Measurements from ENCODE around the gene MEIS1. TPM values are rescaled to one million over a fixed set of nuclear protein-coding genes. Genes with fewer than 3 reads are reported as not detected.
A peak's percentile ranks its signal among the peaks of the same experiment; 100 is the strongest.

The MEIS1 gene
- total RNA-seq, 3 donors from 2014 or later, result 23.2 to 196 (median 33.4) TPM

DNA sequence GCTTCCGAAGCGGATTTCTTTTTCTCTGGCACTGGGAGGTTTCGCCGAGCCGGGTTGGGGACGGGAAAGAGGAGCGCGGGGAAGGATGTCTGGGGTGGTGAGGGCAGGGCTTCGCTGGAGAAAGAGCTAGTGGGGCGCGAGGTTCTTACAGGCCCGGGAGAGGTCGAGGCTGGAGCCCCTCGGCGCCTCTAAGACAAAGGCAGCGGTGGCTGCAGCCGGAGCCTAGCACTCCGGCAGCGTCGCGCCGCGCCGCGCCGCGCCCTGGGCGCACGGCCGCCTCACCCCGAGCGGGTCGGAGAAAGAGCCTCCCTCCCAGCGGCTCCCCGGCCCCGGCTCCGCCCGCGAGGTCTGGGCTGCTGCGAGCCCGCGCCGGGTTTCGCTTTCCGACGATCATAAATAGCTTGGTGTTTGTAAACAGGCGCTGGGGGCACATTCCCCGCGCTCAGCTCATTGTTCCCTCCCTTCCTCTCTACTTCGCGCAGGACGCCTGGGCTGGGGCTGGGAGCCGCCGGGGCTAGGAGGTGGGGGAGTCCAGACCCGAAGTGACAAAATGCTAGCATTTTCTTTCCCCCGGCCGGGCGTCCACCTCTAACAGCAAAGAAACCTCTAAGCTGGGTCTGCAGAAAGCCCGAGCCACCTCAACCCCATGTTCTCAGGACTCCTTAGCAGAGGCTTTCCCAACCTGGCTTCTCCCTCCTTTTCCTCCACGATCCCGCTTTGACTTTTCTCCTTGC, 813 bp upstream of the MEIS1 start:
- no peak overlapping the region for H3K4me3 ChIP-seq
- TF ChIP-seq, protein P1, sequence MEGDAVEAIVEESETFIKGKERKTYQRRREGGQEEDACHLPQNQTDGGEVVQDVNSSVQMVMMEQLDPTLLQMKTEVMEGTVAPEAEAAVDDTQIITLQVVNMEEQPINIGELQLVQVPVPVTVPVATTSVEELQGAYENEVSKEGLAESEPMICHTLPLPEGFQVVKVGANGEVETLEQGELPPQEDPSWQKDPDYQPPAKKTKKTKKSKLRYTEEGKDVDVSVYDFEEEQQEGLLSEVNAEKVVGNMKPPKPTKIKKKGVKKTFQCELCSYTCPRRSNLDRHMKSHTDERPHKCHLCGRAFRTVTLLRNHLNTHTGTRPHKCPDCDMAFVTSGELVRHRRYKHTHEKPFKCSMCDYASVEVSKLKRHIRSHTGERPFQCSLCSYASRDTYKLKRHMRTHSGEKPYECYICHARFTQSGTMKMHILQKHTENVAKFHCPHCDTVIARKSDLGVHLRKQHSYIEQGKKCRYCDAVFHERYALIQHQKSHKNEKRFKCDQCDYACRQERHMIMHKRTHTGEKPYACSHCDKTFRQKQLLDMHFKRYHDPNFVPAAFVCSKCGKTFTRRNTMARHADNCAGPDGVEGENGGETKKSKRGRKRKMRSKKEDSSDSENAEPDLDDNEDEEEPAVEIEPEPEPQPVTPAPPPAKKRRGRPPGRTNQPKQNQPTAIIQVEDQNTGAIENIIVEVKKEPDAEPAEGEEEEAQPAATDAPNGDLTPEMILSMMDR (IDR thresholded peaks at IDR 0.05), result no peak
- H3K9me3 ChIP-seq, result no peaks in the 10 kb centered on the region
- H3K4me1 ChIP-seq (ENCODE audit: low read depth), result peaks cover 23% of the 10 kb centered on the region
- peak; percentile 71 for ATAC-seq
- H3K36me3 ChIP-seq (ENCODE audit: low read depth), result no peaks in the 10 kb centered on the region
- DNase-seq, result peak in 2 of 3 donors; percentile 67 to 73
- intact Hi-C loops (cut with DNase I, micrococcal nuclease), result loop anchor here in 1 of 2 donors (10.0 kb wide), 1 partner anchor 141 kb away; no protein-coding TSS in a partner anchor

DNA sequence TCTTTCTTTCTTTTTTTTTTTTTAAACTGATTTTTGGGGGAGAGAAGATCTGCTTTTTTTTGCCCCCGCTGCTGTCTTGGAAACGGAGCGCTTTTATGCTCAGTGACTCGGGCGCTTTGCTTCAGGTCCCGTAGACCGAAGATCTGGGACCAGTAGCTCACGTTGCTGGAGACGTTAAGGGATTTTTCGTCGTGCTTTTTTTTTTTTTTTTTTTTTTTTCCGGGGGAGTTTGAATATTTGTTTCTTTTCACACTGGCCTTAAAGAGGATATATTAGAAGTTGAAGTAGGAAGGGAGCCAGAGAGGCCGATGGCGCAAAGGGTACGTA, 587 bp downstream of the MEIS1 start:
- Histone ChIP-seq H3K9me3 (no peaks in the 10 kb centered on the region), H3K36me3 (ENCODE audit: low read depth) (no peaks in the 10 kb centered on the region), H3K4me1 (ENCODE audit: low read depth) (peaks cover 23% of the 10 kb centered on the region), H3K4me3 (no peak overlapping the region)
- TF ChIP-seq, protein P1 (IDR thresholded peaks at IDR 0.05), result no peak
- ATAC-seq (no peak), DNase-seq (no peak)
- intact Hi-C loops (cut with DNase I, micrococcal nuclease), result loop anchor here (5.0 to 10.0 kb wide), 2 partner anchors 139 to 142 kb away; no protein-coding TSS in a partner anchor

DNA sequence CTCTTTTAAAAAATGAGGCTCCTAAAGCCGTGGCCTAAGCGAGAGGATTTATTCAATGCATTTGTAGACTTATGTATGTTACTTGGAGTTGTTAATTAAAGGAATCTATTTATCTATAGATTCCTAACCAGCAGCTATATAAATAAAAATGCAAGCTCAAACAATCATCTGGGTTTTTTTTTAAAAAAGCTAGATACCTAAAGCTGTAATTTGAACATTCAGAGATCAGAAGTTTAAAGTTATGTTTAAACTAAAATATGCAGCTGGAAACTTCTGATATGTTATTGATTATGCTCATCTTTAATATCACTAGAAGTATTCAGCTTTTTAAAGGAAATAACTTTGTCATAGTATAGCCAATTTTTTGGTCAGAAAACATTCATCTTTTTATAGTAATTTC, 1.0 kb downstream of the MEIS1 start:
- Histone ChIP-seq H3K4me1 (ENCODE audit: low read depth) (peaks cover 21% of the 10 kb centered on the region), H3K9me3 (no peaks in the 10 kb centered on the region), H3K36me3 (ENCODE audit: low read depth) (no peaks in the 10 kb centered on the region), H3K4me3 (no peak overlapping the region)
- no peak for ATAC-seq
- intact Hi-C loops (cut with DNase I, micrococcal nuclease), result loop anchor here (5.0 to 10.0 kb wide), 2 partner anchors 139 to 141 kb away; no protein-coding TSS in a partner anchor
- no peak for DNase-seq
- TF ChIP-seq, protein P1 (IDR thresholded peaks at IDR 0.05), result no peak

DNA sequence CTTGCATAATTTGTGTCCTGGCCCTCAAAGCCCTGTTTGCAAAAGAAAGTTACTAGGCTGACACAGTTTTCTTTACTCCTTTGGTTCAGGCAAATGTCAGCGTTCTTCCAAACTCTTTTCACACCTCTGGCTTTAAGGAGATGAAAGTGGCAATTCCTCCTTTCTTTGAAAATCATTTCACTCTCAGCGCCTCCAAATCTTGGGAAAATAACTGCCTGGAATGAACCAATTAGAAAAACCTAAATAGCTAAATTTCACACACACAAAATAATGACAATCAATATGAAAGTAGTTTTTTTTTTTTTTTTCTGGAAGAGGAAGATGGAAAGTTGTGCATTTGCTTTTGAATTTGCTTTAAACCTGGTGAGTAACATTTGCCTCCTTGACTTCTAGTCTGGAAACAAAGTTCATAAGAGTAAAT, 1.7 kb downstream of the MEIS1 start:
- intact Hi-C loops (cut with DNase I, micrococcal nuclease), result loop anchor here (5.0 to 10.0 kb wide), 2 partner anchors 138 to 141 kb away; no protein-coding TSS in a partner anchor
- peaks cover 20% of the 10 kb centered on the region for H3K4me1 ChIP-seq (ENCODE audit: low read depth)

DNA sequence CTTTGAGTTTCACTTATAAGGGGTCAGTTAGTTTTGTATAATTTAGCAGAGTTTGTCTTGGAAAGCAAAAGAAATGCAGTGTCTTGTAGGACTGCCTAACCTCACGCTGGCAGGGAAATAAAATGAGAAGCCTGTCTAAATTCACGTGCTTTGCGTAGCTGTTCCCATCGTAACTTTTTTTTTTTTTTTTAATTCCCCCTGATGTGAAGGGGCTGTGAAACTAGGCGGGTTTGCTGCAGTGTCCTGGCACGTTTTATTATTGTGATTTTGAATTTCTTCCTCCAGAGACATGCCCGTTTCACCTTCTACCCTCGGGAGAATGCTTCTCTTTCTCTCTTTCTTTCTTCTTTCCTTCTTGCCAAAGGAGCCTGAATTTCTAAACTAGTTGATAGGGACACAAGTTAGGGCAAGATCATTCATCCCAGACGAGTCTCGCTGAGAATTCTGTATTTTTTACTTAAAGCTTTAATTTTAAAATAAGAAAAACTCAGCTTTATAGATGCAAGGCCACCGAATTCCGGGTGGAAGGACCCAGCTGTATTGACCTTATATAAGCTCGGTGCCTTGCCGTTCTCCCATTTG, 2.3 kb downstream of the MEIS1 start:
- intact Hi-C loops (cut with DNase I, micrococcal nuclease), result loop anchor here (5.0 to 10.0 kb wide), 2 partner anchors 138 to 140 kb away; no protein-coding TSS in a partner anchor
- TF ChIP-seq, protein P1 (IDR thresholded peaks at IDR 0.05), result no peak
- no peaks in the 10 kb centered on the region for H3K9me3 ChIP-seq
- no peaks in the 10 kb centered on the region for H3K36me3 ChIP-seq (ENCODE audit: low read depth)
- no peak for ATAC-seq
- no peak for DNase-seq
- peaks cover 20% of the 10 kb centered on the region for H3K4me1 ChIP-seq (ENCODE audit: low read depth)
- no peak overlapping the region for H3K4me3 ChIP-seq

More for the DNA sequence above, 1.7 kb downstream of the MEIS1 start:
- H3K36me3 ChIP-seq (ENCODE audit: low read depth), result no peaks in the 10 kb centered on the region
- DNase-seq, result no peak
- TF ChIP-seq, protein P1 (IDR thresholded peaks at IDR 0.05), result no peak
- H3K9me3 ChIP-seq, result no peaks in the 10 kb centered on the region
- no peak for ATAC-seq
- H3K4me3 ChIP-seq, result no peak overlapping the region
